Measurements from ENCODE around the gene PKHD1.
A peak's percentile ranks its signal among the peaks of the same experiment; 100 is the strongest.

PKHD1 gene

GRCh38 chr6:52103623-52104022, 16.2 kb upstream of the PKHD1 start:
- DNase-seq (ENCODE audit: low read depth): no peak

- no peak for DNase-seq (ENCODE audit: low read depth)
Observed at GRCh38 chr6:52102405-52102804, 15.0 kb upstream of the PKHD1 start.

GRCh38 chr6:52098721-52099120, 11.3 kb upstream of the PKHD1 start:
- DNase-seq (ENCODE audit: low read depth): no peak

- DNase-seq (ENCODE audit: low read depth): no peak
Observed at GRCh38 chr6:52089758-52090348, 2.4 kb upstream of the PKHD1 start.

GRCh38 chr6:52086741-52087140, 672 bp downstream of the PKHD1 start:
- DNase-seq (ENCODE audit: low read depth): no peak

- DNase-seq (ENCODE audit: low read depth): no peak
Observed at GRCh38 chr6:52081237-52081636, 6.2 kb downstream of the PKHD1 start.

- DNase-seq (ENCODE audit: low read depth): no peak
Observed at GRCh38 chr6:52077961-52078625, 9.3 kb downstream of the PKHD1 start.

- no peak for DNase-seq (ENCODE audit: low read depth)
Observed at GRCh38 chr6:52077180-52077884, 10.1 kb downstream of the PKHD1 start.

GRCh38 chr6:52076791-52077179, 10.6 kb downstream of the PKHD1 start:
- no peak for DNase-seq (ENCODE audit: low read depth)

- DNase-seq (ENCODE audit: low read depth): no peak
Observed at GRCh38 chr6:52074716-52075115, 12.7 kb downstream of the PKHD1 start.

- DNase-seq (ENCODE audit: low read depth): no peak
Observed at GRCh38 chr6:52074155-52074554, 13.3 kb downstream of the PKHD1 start.

- no peak for DNase-seq (ENCODE audit: low read depth)
Observed at GRCh38 chr6:52065621-52066020, 21.8 kb downstream of the PKHD1 start.

GRCh38 chr6:52063584-52064344, 23.6 kb downstream of the PKHD1 start:
- DNase-seq (ENCODE audit: low read depth): peak; percentile 27

- no peak for DNase-seq (ENCODE audit: low read depth)
Observed at GRCh38 chr6:52061481-52061880, 25.9 kb downstream of the PKHD1 start.

GRCh38 chr6:52059821-52060220, 27.6 kb downstream of the PKHD1 start:
- DNase-seq (ENCODE audit: low read depth): no peak

GRCh38 chr6:52055451-52055850, 32.0 kb downstream of the PKHD1 start:
- no peak for DNase-seq (ENCODE audit: low read depth)

- DNase-seq (ENCODE audit: low read depth): no peak
Observed at GRCh38 chr6:52053038-52053695, 34.2 kb downstream of the PKHD1 start.

GRCh38 chr6:52050051-52050405, 37.4 kb downstream of the PKHD1 start:
- DNase-seq (ENCODE audit: low read depth): no peak

GRCh38 chr6:52049252-52050050, 38.0 kb downstream of the PKHD1 start:
- no peak for DNase-seq (ENCODE audit: low read depth)

GRCh38 chr6:52046456-52046855, 41.0 kb downstream of the PKHD1 start:
- no peak for DNase-seq (ENCODE audit: low read depth)

GRCh38 chr6:52045481-52045880, 41.9 kb downstream of the PKHD1 start:
- no peak for DNase-seq (ENCODE audit: low read depth)

All from activated T-cell treated with anti-CD3 and anti-CD28 coated beads for 1 hour (primary cell).